K562 (cell line): ENCODE measurements around the gene HERPUD2. TPM values are rescaled to one million over a fixed set of nuclear protein-coding genes. Genes with fewer than 3 reads are reported as not detected.

Experiments
- BRCA1 ChIP-seq, 2 experiments: fragments of 450-650 bp in 1 of 2; sonication (generic) in 1 of 2; formaldehyde crosslinking in 1 of 2; IDR thresholded peaks; 2 replicates each; pipeline versions ENCODE4 v1.5.0 to v1.6.1; 2017 to 2020; ENCODE audit warnings: mild to moderate bottlenecking in 1 of 2, missing genetic modification reagents in 1 of 2
- CBX8 ChIP-seq: fragments of 200-600 bp; sonication (generic); IDR thresholded peaks from 2 replicates; pipeline ENCODE4 v1.6.1; 2012; ENCODE audit warnings: borderline replicate concordance, mixed run types, low read depth, mild to moderate bottlenecking, moderate library complexity, mixed read lengths, low read length, control low read depth, inconsistent platforms; ENCODE audit not compliant: poor library complexity, severe bottlenecking; ENCODE audit errors: extremely low read depth
- CREM ChIP-seq: IDR thresholded peaks from 2 replicates; pipeline ENCODE4 v1.6.1; 2014; ENCODE audit warnings: antibody characterized with exemption, low read depth
- GABPA ChIP-seq: fragments of 200-800 bp; sonication (Bioruptor generic); conservative IDR thresholded peaks from 2 replicates; pipeline ENCODE4 v1.6.1; 2016; ENCODE audit warnings: low read depth, missing genetic modification characterization, missing compliant biosample characterization
- GATA2 ChIP-seq: sonication (generic); formaldehyde crosslinking; IDR thresholded peaks from 2 replicates; pipeline ENCODE4 v1.4.0; 2020; ENCODE audit warnings: mild to moderate bottlenecking, missing genetic modification reagents
- GTF2A2 ChIP-seq: IDR thresholded peaks from 2 replicates; pipeline ENCODE4 v1.6.1; 2016; ENCODE audit warnings: mild to moderate bottlenecking, missing genetic modification characterization, missing compliant biosample characterization
- HCFC1 ChIP-seq: IDR thresholded peaks from 2 replicates; pipeline ENCODE4 v1.6.1; 2012; ENCODE audit warnings: low read depth, low read length, improper control_type of control experiment
- MAFF ChIP-seq: IDR thresholded peaks from 2 replicates; pipeline ENCODE4 v1.6.1; 2012; ENCODE audit warnings: low read length, improper control_type of control experiment
- MAFK ChIP-seq: IDR thresholded peaks from 2 replicates; pipeline ENCODE4 v1.6.1; 2011; ENCODE audit warnings: low read length, improper control_type of control experiment
- MCM3 ChIP-seq: fragments of 450-650 bp; IDR thresholded peaks from 2 replicates; pipeline ENCODE4 v1.6.1; 2016
- NFRKB ChIP-seq: fragments of 450-650 bp; IDR thresholded peaks from 2 replicates; pipeline ENCODE4 v1.6.1; 2016; ENCODE audit warnings: low read depth
- NONO ChIP-seq, 2 experiments: fragments of 200-400 bp in 1 of 2; fragments of 450-650 bp in 1 of 2; formaldehyde crosslinking in 1 of 2; IDR thresholded peaks; 2 replicates each; pipeline ENCODE4 v1.6.1; 2017; ENCODE audit warnings: low read depth in 2 of 2, mild to moderate bottlenecking in 2 of 2, moderate library complexity in 2 of 2, low read length in 1 of 2
- PPARD ChIP-seq: fragments of 250-450 bp; sonication (Bioruptor Pico); IDR thresholded peaks from 2 replicates; pipeline ENCODE4 v1.8.0; 2022; ENCODE audit warnings: inconsistent platforms, mild to moderate bottlenecking, moderate library complexity
- RFX7 ChIP-seq: fragments of 250-450 bp; sonication (Bioruptor Pico); IDR thresholded peaks from 2 replicates; pipeline ENCODE4 v1.5.1; 2021; ENCODE audit warnings: mild to moderate bottlenecking
- SMARCA4 ChIP-seq: fragments of 450-650 bp; IDR thresholded peaks from 2 replicates; pipeline ENCODE4 v1.6.1; 2016
- SRF ChIP-seq, 2 experiments: fragments of 250-450, 450-650 bp in 1 of 2; sonication (Bioruptor Pico) in 1 of 2; sonication (generic) in 1 of 2; formaldehyde crosslinking; IDR thresholded peaks; 2 replicates each; pipeline versions ENCODE4 v1.5.0 to v1.5.1; 2020 to 2022; ENCODE audit warnings: mild to moderate bottlenecking in 1 of 2, missing genetic modification reagents in 1 of 2
- ZNF124 ChIP-seq: sonication (generic); formaldehyde crosslinking; IDR thresholded peaks from 2 replicates; pipeline ENCODE4 v1.8.1; 2022; ENCODE audit warnings: missing genetic modification reagents
- ZNF384 ChIP-seq: IDR thresholded peaks from 2 replicates; pipeline ENCODE4 v1.6.1; 2012; ENCODE audit warnings: low read depth, low read length, improper control_type of control experiment
- ZNF778 ChIP-seq: fragments of 450-650 bp; formaldehyde crosslinking; IDR thresholded peaks from 2 replicates; pipeline ENCODE4 v1.4.0; 2020; ENCODE audit warnings: mild to moderate bottlenecking, moderate library complexity
- ZZZ3 ChIP-seq: fragments of 450-650 bp; IDR thresholded peaks from 2 replicates; pipeline ENCODE4 v1.6.1; 2016; ENCODE audit warnings: antibody characterized with exemption, mild to moderate bottlenecking, moderate library complexity
- polyA plus RNA-seq, 8 experiments: library from polyadenylated mRNA; depleted of rRNA in 4 of 8; stranded (reverse) in 5 of 8; unstranded in 3 of 8; fragments of >200 nt; fragmentation: Nextera tagmentation in 2 of 8; fragmentation: Illumina TruSeq in 1 of 8; extraction: Ambion mirVana in 2 of 8; extraction: Trizol in 1 of 8; gene quantifications; 2 replicates each; pipeline versions ENCODE4 v1.2.1 to v1.2.3, GENCODE V29; 2011 to 2014; ENCODE audit warnings: inconsistent platforms in 1 of 8, missing spikeins in 1 of 8
- total RNA-seq, 7 experiments: library from RNA; depleted of rRNA in 6 of 7; stranded (reverse); fragments of >200 nt in 6 of 7; fragmentation: Illumina TruSeq in 2 of 7; extraction: Trizol in 2 of 7; gene quantifications; 2 replicates each; pipeline versions ENCODE4 v1.2.1 to v1.2.3, GENCODE V29; 2011 to 2021; ENCODE audit warnings: low replicate concordance in 1 of 7
- TF ChIP-seq, protein P1 (sequence below): sonication (generic); formaldehyde crosslinking; IDR thresholded peaks from 2 replicates; pipeline ENCODE4 v1.8.0; 2022; ENCODE audit warnings: mild to moderate bottlenecking, low read depth, missing genetic modification reagents
- TF ChIP-seq, protein P2 (sequence below): fragments of 450-650 bp; IDR thresholded peaks from 2 replicates; pipeline ENCODE4 v1.7.0; 2016; ENCODE audit warnings: borderline replicate concordance
- TF ChIP-seq, protein P3 (sequence below): sonication (generic); formaldehyde crosslinking; IDR thresholded peaks from 2 replicates; pipeline ENCODE4 v1.8.0; 2023; ENCODE audit warnings: mild to moderate bottlenecking, missing genetic modification reagents
- TF ChIP-seq, protein P4 (sequence below): fragments of 450-650 bp; IDR thresholded peaks from 2 replicates; pipeline ENCODE4 v1.6.1; 2017; ENCODE audit warnings: mild to moderate bottlenecking, moderate library complexity

The HERPUD2 gene
- total and polyA plus RNA-seq, 9 of the 15 experiments (the other 6 are each of a cell fraction or from before 2014, with no cell fraction given), result 4.1 to 28.5 (median 12.3) TPM

DNA sequence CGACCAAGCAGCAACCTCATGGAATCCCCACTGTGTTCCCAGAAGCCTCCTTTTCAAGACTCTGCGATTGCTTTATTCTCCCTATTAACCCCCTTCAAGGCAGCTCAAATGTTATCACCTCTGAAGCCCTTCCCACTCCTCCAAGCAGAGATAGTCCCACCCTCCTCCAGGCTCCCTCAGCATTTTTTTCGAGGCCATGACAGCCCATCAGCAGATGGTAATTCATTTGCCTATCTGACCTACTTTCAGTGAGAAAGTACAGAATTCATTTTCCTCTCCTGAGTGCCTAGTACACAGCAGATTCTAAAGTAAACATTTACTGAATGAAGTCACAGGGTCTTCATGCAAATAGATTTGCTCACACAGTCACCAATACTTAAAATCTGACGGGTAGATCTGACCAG, 47.8 kb downstream of the HERPUD2 start (continued):
- TF ChIP-seq, protein P1, sequence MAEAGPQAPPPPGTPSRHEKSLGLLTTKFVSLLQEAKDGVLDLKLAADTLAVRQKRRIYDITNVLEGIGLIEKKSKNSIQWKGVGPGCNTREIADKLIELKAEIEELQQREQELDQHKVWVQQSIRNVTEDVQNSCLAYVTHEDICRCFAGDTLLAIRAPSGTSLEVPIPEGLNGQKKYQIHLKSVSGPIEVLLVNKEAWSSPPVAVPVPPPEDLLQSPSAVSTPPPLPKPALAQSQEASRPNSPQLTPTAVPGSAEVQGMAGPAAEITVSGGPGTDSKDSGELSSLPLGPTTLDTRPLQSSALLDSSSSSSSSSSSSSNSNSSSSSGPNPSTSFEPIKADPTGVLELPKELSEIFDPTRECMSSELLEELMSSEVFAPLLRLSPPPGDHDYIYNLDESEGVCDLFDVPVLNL (CRISPR knock-in tag), result no peak
- TF ChIP-seq CREM (0 out of 2 replicates have a peak, but pooled peaks have one; percentile 5), MCM3 (no peak), SMARCA4 (no peak; the same call in 1 of the 2 replicates), GTF2A2 (no peak), ZZZ3 (no peak), NONO (IDR thresholded peaks at IDR 0.05; ENCODE audit: low read depth in 2 of 2, low read length in 1 of 2) (no peak), ZNF778 (CRISPR knock-in tag) (no peak), ZNF384 (peak; percentile 90), MAFF (peak; percentile 22; the same call in 1 of the 2 replicates), CBX8 (no peak), SRF (CRISPR knock-in tag; IDR thresholded peaks at IDR 0.05) (no peak), GATA2 (CRISPR knock-in tag) (no peak), BRCA1 (IDR thresholded peaks at IDR 0.05) (no peak), BRCA1 (CRISPR knock-in tag; IDR thresholded peaks at IDR 0.05) (no peak), MAFK (0 out of 2 replicates have a peak, but pooled peaks have one; percentile 39), ZNF124 (CRISPR knock-in tag) (no peak), GABPA (tag) (no peak), HCFC1 (no peak), PPARD (CRISPR knock-in tag) (no peak), RFX7 (no peak), NFRKB (0 out of 2 replicates have a peak, but pooled peaks have one; percentile 24)
- TF ChIP-seq, protein P2, sequence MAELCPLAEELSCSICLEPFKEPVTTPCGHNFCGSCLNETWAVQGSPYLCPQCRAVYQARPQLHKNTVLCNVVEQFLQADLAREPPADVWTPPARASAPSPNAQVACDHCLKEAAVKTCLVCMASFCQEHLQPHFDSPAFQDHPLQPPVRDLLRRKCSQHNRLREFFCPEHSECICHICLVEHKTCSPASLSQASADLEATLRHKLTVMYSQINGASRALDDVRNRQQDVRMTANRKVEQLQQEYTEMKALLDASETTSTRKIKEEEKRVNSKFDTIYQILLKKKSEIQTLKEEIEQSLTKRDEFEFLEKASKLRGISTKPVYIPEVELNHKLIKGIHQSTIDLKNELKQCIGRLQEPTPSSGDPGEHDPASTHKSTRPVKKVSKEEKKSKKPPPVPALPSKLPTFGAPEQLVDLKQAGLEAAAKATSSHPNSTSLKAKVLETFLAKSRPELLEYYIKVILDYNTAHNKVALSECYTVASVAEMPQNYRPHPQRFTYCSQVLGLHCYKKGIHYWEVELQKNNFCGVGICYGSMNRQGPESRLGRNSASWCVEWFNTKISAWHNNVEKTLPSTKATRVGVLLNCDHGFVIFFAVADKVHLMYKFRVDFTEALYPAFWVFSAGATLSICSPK, result no peak
- TF ChIP-seq, protein P3, sequence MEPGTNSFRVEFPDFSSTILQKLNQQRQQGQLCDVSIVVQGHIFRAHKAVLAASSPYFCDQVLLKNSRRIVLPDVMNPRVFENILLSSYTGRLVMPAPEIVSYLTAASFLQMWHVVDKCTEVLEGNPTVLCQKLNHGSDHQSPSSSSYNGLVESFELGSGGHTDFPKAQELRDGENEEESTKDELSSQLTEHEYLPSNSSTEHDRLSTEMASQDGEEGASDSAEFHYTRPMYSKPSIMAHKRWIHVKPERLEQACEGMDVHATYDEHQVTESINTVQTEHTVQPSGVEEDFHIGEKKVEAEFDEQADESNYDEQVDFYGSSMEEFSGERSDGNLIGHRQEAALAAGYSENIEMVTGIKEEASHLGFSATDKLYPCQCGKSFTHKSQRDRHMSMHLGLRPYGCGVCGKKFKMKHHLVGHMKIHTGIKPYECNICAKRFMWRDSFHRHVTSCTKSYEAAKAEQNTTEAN (CRISPR knock-in tag), result no peak
- TF ChIP-seq, protein P4, sequence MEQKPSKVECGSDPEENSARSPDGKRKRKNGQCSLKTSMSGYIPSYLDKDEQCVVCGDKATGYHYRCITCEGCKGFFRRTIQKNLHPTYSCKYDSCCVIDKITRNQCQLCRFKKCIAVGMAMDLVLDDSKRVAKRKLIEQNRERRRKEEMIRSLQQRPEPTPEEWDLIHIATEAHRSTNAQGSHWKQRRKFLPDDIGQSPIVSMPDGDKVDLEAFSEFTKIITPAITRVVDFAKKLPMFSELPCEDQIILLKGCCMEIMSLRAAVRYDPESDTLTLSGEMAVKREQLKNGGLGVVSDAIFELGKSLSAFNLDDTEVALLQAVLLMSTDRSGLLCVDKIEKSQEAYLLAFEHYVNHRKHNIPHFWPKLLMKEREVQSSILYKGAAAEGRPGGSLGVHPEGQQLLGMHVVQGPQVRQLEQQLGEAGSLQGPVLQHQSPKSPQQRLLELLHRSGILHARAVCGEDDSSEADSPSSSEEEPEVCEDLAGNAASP, result no peak
